Measurements from ENCODE around the gene GLP2R.

The GLP2R gene

GRCh38 chr17:9899280-9900043 is 73.7 kb downstream of the GLP2R start:
- no peaks in the 10 kb centered on the region for H3K36me3 ChIP-seq (replicated peaks in 1 of 2; ENCODE audit: control insufficient read depth in 2 of 2, insufficient read depth in 2 of 2, low read length in 2 of 2)
- H3K4me1 ChIP-seq (ENCODE audit: control insufficient read depth in 2 of 2, insufficient read depth in 1 of 2, low read depth in 1 of 2, low read length in 2 of 2): peaks cover 0 to 15% of the 10 kb centered on the region in 2 donors
- H3K14ac ChIP-seq (ENCODE audit: low read length): no peak overlapping the region
- H3K4me2 ChIP-seq (ENCODE audit: insufficient read depth, low read length, poor library complexity, severe bottlenecking): no peak overlapping the region
- H2AK5ac ChIP-seq (ENCODE audit: low read depth, low read length): no peak overlapping the region
- no peak overlapping the region for H2BK5ac ChIP-seq (ENCODE audit: low read length)
- no peak overlapping the region for H2BK12ac ChIP-seq (ENCODE audit: low read length)
- no peak overlapping the region for H4K8ac ChIP-seq (ENCODE audit: low read depth, low read length)
- DNase-seq (ENCODE audit: low spot score): no peak
- no peak overlapping the region for H3K9ac ChIP-seq (ENCODE audit: low read depth, low read length, poor library complexity)
- H3K27ac ChIP-seq (replicated peaks; ENCODE audit: low read length): no peak overlapping the region
- WGBS, 2 donors (ENCODE audit: extremely low coverage in 2 of 2, insufficient read length in 2 of 2, insufficient replicate concordance in 1 of 2): no CpG with 5 or more reads among the region's 21 CpGs
- H2AFZ ChIP-seq (ENCODE audit: low read length): no peak overlapping the region
- H3K4ac ChIP-seq (ENCODE audit: low read length): no peak overlapping the region
- H3K79me1 ChIP-seq (ENCODE audit: low read depth, low read length): no peaks in the 10 kb centered on the region
- no peak overlapping the region for H4K91ac ChIP-seq (ENCODE audit: low read depth, low read length, poor library complexity)
- H2BK120ac ChIP-seq (ENCODE audit: low read depth, low read length): no peak overlapping the region
- no peak overlapping the region for H3K4me3 ChIP-seq (ENCODE audit: low read length in 2 of 2)
- no peaks in the 10 kb centered on the region for H3K27me3 ChIP-seq (ENCODE audit: control insufficient read depth in 3 of 3, insufficient read depth in 3 of 3, low read depth in 1 of 3, low read length in 3 of 3)
- H3K23ac ChIP-seq (ENCODE audit: low read depth, low read length, poor library complexity): no peak overlapping the region
- H3K9me3 ChIP-seq (replicated peaks in 1 of 2; ENCODE audit: control insufficient read depth in 2 of 2, insufficient read depth in 1 of 2, low read depth in 1 of 2, low read length in 2 of 2): peaks cover 0 to 2% of the 10 kb centered on the region in 2 donors
- no peak overlapping the region for H2BK15ac ChIP-seq (ENCODE audit: low read length)
- no peak overlapping the region for H3K18ac ChIP-seq (ENCODE audit: low read length)

DNA sequence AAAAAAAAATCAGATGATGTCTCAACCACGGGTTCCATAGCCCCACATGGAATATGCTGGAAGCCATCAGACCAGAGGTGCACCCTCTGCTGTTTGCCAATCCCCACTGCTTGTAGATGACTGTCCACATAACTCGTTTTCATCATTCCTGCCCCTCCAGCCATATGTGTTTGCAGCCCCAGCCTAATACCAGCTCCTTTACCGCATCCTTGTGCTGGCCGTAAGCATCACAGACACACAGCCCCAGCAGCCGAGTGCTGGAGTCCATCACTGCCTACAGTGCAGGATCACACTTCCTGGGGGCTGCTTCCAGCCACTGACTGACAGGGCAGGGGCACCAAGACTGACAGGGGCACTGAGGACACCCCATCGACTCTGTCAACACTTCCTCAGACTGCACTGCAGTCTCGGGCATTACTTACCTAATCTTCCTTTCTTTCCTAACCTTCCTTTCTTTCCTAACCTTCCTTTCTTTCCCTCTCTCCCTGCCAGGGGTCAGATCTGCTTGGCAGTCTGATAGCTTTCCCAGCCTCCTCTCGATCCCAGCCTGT is 74.4 kb downstream of the GLP2R start:
- Histone ChIP-seq H3K14ac (ENCODE audit: low read length) (no peak overlapping the region), H4K8ac (ENCODE audit: low read depth, low read length) (no peak overlapping the region), H2BK15ac (ENCODE audit: low read length) (no peak overlapping the region), H2BK120ac (ENCODE audit: low read depth, low read length) (no peak overlapping the region), H3K9me3 (replicated peaks in 1 of 2; ENCODE audit: control insufficient read depth in 2 of 2, insufficient read depth in 1 of 2, low read depth in 1 of 2, low read length in 2 of 2) (peaks cover 0 to 2% of the 10 kb centered on the region in 2 donors), H3K4me3 (ENCODE audit: low read length in 2 of 2) (no peak overlapping the region), H2BK5ac (ENCODE audit: low read length) (no peak overlapping the region), H3K4me2 (ENCODE audit: insufficient read depth, low read length, poor library complexity, severe bottlenecking) (no peak overlapping the region), H2BK12ac (ENCODE audit: low read length) (no peak overlapping the region), H3K27me3 (ENCODE audit: control insufficient read depth in 3 of 3, insufficient read depth in 3 of 3, low read depth in 1 of 3, low read length in 3 of 3) (no peaks in the 10 kb centered on the region), H3K36me3 (replicated peaks in 1 of 2; ENCODE audit: control insufficient read depth in 2 of 2, insufficient read depth in 2 of 2, low read length in 2 of 2) (no peaks in the 10 kb centered on the region), H3K4ac (ENCODE audit: low read length) (no peak overlapping the region), H2AK5ac (ENCODE audit: low read depth, low read length) (no peak overlapping the region), H3K27ac (replicated peaks; ENCODE audit: low read length) (no peak overlapping the region), H3K9ac (ENCODE audit: low read depth, low read length, poor library complexity) (no peak overlapping the region), H3K18ac (ENCODE audit: low read length) (peak overlapping the region; percentile 73), H3K4me1 (ENCODE audit: control insufficient read depth in 2 of 2, insufficient read depth in 1 of 2, low read depth in 1 of 2, low read length in 2 of 2) (peaks cover 0 to 15% of the 10 kb centered on the region in 2 donors), H4K91ac (ENCODE audit: low read depth, low read length, poor library complexity) (no peak overlapping the region), H3K23ac (ENCODE audit: low read depth, low read length, poor library complexity) (no peak overlapping the region), H3K79me1 (ENCODE audit: low read depth, low read length) (no peaks in the 10 kb centered on the region), H2AFZ (ENCODE audit: low read length) (no peak overlapping the region)
- no CpG with 5 or more reads among the region's 8 CpGs for WGBS, 2 donors (ENCODE audit: extremely low coverage in 2 of 2, insufficient read length in 2 of 2, insufficient replicate concordance in 1 of 2)
- DNase-seq (ENCODE audit: low spot score): no peak

DNA sequence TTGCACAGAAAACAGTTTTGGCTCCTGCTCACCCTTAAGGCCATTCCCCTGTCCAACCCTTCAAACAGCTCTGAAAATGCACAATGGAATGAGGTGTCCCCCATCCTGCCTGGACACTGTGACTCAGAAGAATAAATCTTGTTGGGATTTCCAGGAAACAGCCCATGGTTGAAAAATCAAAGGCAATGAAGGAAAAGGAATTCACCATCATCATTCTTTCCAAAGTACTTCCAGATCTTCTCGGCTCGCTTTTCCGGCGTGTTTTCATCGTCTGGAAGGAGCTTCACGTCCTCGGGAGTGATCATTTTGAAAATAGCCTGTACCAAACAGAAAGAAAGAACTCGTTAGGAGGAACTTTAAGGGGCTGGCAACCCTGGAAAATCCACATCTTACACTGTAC is 75.1 kb downstream of the GLP2R start:
- DNase-seq (ENCODE audit: low spot score): no peak

GRCh38 chr17:9902120-9902519 is 76.4 kb downstream of the GLP2R start:
- Histone ChIP-seq H2AFZ (ENCODE audit: low read length) (no peak overlapping the region), H3K4ac (ENCODE audit: low read length) (no peak overlapping the region), H4K91ac (ENCODE audit: low read depth, low read length, poor library complexity) (no peak overlapping the region), H2BK120ac (ENCODE audit: low read depth, low read length) (no peak overlapping the region), H3K4me1 (ENCODE audit: control insufficient read depth in 2 of 2, insufficient read depth in 1 of 2, low read depth in 1 of 2, low read length in 2 of 2) (peaks cover 0 to 15% of the 10 kb centered on the region in 2 donors), H3K4me3 (ENCODE audit: low read length in 2 of 2) (no peak overlapping the region), H3K36me3 (replicated peaks in 1 of 2; ENCODE audit: control insufficient read depth in 2 of 2, insufficient read depth in 2 of 2, low read length in 2 of 2) (no peaks in the 10 kb centered on the region), H3K18ac (ENCODE audit: low read length) (no peak overlapping the region), H3K9ac (ENCODE audit: low read depth, low read length, poor library complexity) (no peak overlapping the region), H2BK12ac (ENCODE audit: low read length) (no peak overlapping the region), H2AK5ac (ENCODE audit: low read depth, low read length) (no peak overlapping the region), H2BK15ac (ENCODE audit: low read length) (no peak overlapping the region), H4K8ac (ENCODE audit: low read depth, low read length) (no peak overlapping the region), H3K9me3 (replicated peaks in 1 of 2; ENCODE audit: control insufficient read depth in 2 of 2, insufficient read depth in 1 of 2, low read depth in 1 of 2, low read length in 2 of 2) (peaks cover 0 to 2% of the 10 kb centered on the region in 2 donors), H3K79me1 (ENCODE audit: low read depth, low read length) (no peaks in the 10 kb centered on the region), H3K27me3 (ENCODE audit: control insufficient read depth in 3 of 3, insufficient read depth in 3 of 3, low read depth in 1 of 3, low read length in 3 of 3) (no peaks in the 10 kb centered on the region), H3K27ac (replicated peaks; ENCODE audit: low read length) (no peak overlapping the region), H3K4me2 (ENCODE audit: insufficient read depth, low read length, poor library complexity, severe bottlenecking) (no peak overlapping the region), H3K14ac (ENCODE audit: low read length) (no peak overlapping the region), H2BK5ac (ENCODE audit: low read length) (no peak overlapping the region), H3K23ac (ENCODE audit: low read depth, low read length, poor library complexity) (no peak overlapping the region)
- no CpG with 5 or more reads among the region's 2 CpGs for WGBS, 2 donors (ENCODE audit: extremely low coverage in 2 of 2, insufficient read length in 2 of 2, insufficient replicate concordance in 1 of 2)
- DNase-seq (ENCODE audit: low spot score): no peak

More for the DNA sequence above, 75.1 kb downstream of the GLP2R start:
- no CpG with 5 or more reads among the region's 8 CpGs for WGBS, 2 donors (ENCODE audit: extremely low coverage in 2 of 2, insufficient read length in 2 of 2, insufficient replicate concordance in 1 of 2)
- H3K36me3 ChIP-seq (replicated peaks in 1 of 2; ENCODE audit: control insufficient read depth in 2 of 2, insufficient read depth in 2 of 2, low read length in 2 of 2): no peaks in the 10 kb centered on the region
- H3K4me2 ChIP-seq (ENCODE audit: insufficient read depth, low read length, poor library complexity, severe bottlenecking): no peak overlapping the region
- no peak overlapping the region for H3K14ac ChIP-seq (ENCODE audit: low read length)
- H3K4me3 ChIP-seq (ENCODE audit: low read length in 2 of 2): no peak overlapping the region
- H3K4ac ChIP-seq (ENCODE audit: low read length): no peak overlapping the region
- H3K79me1 ChIP-seq (ENCODE audit: low read depth, low read length): no peaks in the 10 kb centered on the region
- no peak overlapping the region for H2BK15ac ChIP-seq (ENCODE audit: low read length)
- H3K27ac ChIP-seq (replicated peaks; ENCODE audit: low read length): no peak overlapping the region
- H2BK12ac ChIP-seq (ENCODE audit: low read length): no peak overlapping the region
- no peak overlapping the region for H3K18ac ChIP-seq (ENCODE audit: low read length)
- no peak overlapping the region for H2BK120ac ChIP-seq (ENCODE audit: low read depth, low read length)
- H2AFZ ChIP-seq (ENCODE audit: low read length): no peak overlapping the region
- no peak overlapping the region for H3K9ac ChIP-seq (ENCODE audit: low read depth, low read length, poor library complexity)
- H2AK5ac ChIP-seq (ENCODE audit: low read depth, low read length): no peak overlapping the region
- H4K91ac ChIP-seq (ENCODE audit: low read depth, low read length, poor library complexity): no peak overlapping the region
- H3K23ac ChIP-seq (ENCODE audit: low read depth, low read length, poor library complexity): no peak overlapping the region
- no peak overlapping the region for H4K8ac ChIP-seq (ENCODE audit: low read depth, low read length)
- H3K27me3 ChIP-seq (ENCODE audit: control insufficient read depth in 3 of 3, insufficient read depth in 3 of 3, low read depth in 1 of 3, low read length in 3 of 3): no peaks in the 10 kb centered on the region
- peaks cover 0 to 15% of the 10 kb centered on the region in 2 donors for H3K4me1 ChIP-seq (ENCODE audit: control insufficient read depth in 2 of 2, insufficient read depth in 1 of 2, low read depth in 1 of 2, low read length in 2 of 2)
- H2BK5ac ChIP-seq (ENCODE audit: low read length): no peak overlapping the region
- peaks cover 0 to 2% of the 10 kb centered on the region in 2 donors for H3K9me3 ChIP-seq (replicated peaks in 1 of 2; ENCODE audit: control insufficient read depth in 2 of 2, insufficient read depth in 1 of 2, low read depth in 1 of 2, low read length in 2 of 2)
